Stimulated activated CD8-positive, alpha-beta memory T cell treated with anti-CD3 and anti-CD28 coated beads, Interleukin-15, amount 100 ng/mL, for 1 hour (primary cell): ENCODE results near the gene ENPEP.
"Not testable (repeated sequence)": the region's sequence is repeated elsewhere in the genome, so short reads cannot be mapped to it uniquely, and the experiment has no call there.

ENCODE experiments used
- DNase-seq: peaks from one replicate; pipeline ENCODE4 v3.0.0-alpha.2; 2020; ENCODE audit warnings: low read depth

Gene ENPEP

GRCh38 chr4:110475881-110476818 is at the start of gene ENPEP:
Gene ENPEP, plus strand, starts transcription at chr4:110476155. Its CDS starts 260 bp downstream, at chr4:110476415.
- DNase-seq = no peak

GRCh38 chr4:110431805-110432204 is 44.1 kb upstream of the ENPEP start:
- DNase-seq = not testable (repeated sequence)

GRCh38 chr4:110437292-110437691 is 38.7 kb upstream of the ENPEP start:
- DNase-seq = not testable (repeated sequence)

- not testable (repeated sequence) for DNase-seq
Observed at GRCh38 chr4:110439209-110439608, 36.7 kb upstream of the ENPEP start.

- DNase-seq = no peak
Observed at GRCh38 chr4:110442309-110442708, 33.6 kb upstream of the ENPEP start.

GRCh38 chr4:110442788-110443187 is 33.2 kb upstream of the ENPEP start:
- DNase-seq = no peak

- DNase-seq = no peak
Observed at GRCh38 chr4:110449947-110450346, 26.0 kb upstream of the ENPEP start.

- DNase-seq = no peak
Observed at GRCh38 chr4:110452546-110452945, 23.4 kb upstream of the ENPEP start.

GRCh38 chr4:110454441-110454840 is 21.5 kb upstream of the ENPEP start:
- DNase-seq = no peak

- no peak for DNase-seq
Observed at GRCh38 chr4:110458494-110459266, 17.3 kb upstream of the ENPEP start.

- DNase-seq = no peak
Observed at GRCh38 chr4:110460074-110460746, 15.7 kb upstream of the ENPEP start.

- DNase-seq = no peak
Observed at GRCh38 chr4:110467400-110467799, 8.6 kb upstream of the ENPEP start.

GRCh38 chr4:110472583-110473329 is 3.2 kb upstream of the ENPEP start:
- DNase-seq = no peak

GRCh38 chr4:110474481-110474880 is 1.5 kb upstream of the ENPEP start:
- DNase-seq = no peak

- DNase-seq = not testable (repeated sequence)
Observed at GRCh38 chr4:110475080-110475479, 875 bp upstream of the ENPEP start.

- DNase-seq = no peak
Observed at GRCh38 chr4:110477836-110478235, 1.9 kb downstream of the ENPEP start.

GRCh38 chr4:110480031-110480549 is 4.1 kb downstream of the ENPEP start:
- DNase-seq = no peak

- DNase-seq = no peak
Observed at GRCh38 chr4:110480746-110481271, 4.9 kb downstream of the ENPEP start.

- no peak for DNase-seq
Observed at GRCh38 chr4:110483516-110483915, 7.6 kb downstream of the ENPEP start.

GRCh38 chr4:110484029-110484428 is 8.1 kb downstream of the ENPEP start:
- no peak for DNase-seq

- DNase-seq = no peak
Observed at GRCh38 chr4:110484767-110485166, 8.8 kb downstream of the ENPEP start.
